HG03469 (cell line): Measurements from ENCODE around the gene XYLT1.
"Not testable (repeated sequence)": the region's sequence is repeated elsewhere in the genome, so short reads cannot be mapped to it uniquely, and the experiment has no call there.

Experiments
- ATAC-seq: cut with Tn5 transposase; IDR thresholded peaks from one replicate; pipeline ENCODE4 v1.9.1; 2021; ENCODE audit warnings: mild to moderate bottlenecking, moderate library complexity, moderate number of reproducible peaks; ENCODE audit not compliant: unreplicated experiment

Gene XYLT1

DNA sequence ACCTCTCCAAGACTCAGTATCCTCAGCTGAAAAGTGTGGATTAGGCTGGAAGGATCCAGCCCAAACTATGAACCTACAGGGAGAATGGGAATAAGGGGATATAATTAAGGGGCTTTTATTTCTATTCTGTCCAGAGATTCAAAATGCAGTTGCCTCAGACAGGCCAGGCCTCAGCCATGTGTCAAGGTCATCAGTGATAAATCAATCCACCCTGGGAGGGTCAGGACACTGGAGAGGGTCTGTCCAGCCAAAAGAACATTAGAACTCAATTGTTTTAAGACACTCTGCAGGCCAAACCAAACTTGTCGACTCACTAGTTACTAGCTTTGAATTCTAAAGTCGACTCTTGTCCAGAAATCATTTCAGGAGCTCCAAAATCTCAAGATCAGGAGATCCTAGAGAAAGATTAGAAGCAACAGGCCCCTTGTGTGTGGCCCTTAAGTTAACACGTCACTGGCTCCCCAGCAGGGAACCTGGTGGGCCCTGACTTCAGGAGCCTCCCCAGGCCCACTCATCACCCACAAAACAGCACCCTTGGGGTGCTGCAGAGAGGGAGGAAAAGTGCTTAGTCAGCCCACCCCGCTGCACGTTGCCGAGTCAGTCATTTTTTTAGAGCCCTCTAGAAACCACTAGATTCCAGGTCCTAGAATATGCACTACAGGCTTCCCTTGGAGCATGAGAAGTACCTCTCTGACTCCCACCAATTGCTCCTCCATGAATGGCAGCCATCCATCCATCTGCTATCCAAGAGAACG is 156.8 kb downstream of the XYLT1 start:
- no peak for ATAC-seq

DNA sequence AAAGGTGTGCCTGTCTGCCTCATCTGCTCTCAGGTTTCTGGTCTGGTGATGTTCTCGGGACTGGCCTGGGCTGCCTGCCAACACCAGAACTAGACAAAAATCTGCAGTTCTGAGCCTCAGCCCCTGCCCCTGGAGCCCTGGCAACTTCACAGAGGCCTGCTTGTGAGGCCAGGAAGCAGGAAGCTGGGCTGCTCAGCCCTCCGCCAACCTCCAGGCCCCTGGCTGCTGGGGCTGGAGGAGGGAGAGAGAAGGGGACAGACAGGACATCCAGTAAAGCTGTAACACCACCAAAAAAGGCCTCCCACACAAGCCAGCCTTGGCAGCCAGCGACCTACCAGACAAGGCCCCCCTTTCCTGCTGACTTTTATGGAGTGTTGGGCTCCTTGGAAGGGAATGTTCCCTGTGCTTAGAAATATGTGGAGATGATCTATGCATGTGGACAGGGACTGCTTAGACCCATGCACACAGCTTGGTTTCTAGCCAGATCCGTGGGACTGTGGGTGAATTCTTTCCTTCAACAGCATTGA is 157.6 kb downstream of the XYLT1 start:
- ATAC-seq = no peak

DNA sequence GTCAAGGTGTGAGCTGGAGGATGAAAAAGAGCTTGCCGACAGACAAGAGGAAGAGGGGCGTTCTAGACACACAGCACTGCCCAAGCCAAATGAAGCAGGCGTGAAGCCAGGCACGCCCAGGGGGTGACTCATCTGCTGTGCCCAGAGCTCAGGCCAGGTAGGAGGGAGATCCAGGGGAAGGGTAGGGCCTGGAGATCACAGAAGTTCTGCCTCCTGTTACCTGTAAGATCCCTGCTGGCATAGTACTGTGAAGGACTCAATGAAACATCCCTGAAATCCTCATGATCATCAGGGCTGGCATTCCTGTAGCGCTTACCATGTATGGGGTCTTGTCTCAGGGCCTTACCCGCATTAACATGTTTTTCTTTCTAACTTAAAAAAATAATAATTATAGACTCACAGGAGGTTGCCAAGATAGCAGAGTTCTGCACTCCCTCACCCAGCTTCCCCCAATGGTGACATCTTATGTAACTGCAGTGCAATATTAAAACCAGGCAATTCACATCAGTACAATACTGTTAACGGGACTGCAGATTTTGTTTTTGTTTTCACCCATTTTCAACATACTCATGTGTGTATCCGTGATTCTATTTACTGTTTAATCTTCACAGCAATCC is 158.6 kb downstream of the XYLT1 start:
- no peak for ATAC-seq

DNA sequence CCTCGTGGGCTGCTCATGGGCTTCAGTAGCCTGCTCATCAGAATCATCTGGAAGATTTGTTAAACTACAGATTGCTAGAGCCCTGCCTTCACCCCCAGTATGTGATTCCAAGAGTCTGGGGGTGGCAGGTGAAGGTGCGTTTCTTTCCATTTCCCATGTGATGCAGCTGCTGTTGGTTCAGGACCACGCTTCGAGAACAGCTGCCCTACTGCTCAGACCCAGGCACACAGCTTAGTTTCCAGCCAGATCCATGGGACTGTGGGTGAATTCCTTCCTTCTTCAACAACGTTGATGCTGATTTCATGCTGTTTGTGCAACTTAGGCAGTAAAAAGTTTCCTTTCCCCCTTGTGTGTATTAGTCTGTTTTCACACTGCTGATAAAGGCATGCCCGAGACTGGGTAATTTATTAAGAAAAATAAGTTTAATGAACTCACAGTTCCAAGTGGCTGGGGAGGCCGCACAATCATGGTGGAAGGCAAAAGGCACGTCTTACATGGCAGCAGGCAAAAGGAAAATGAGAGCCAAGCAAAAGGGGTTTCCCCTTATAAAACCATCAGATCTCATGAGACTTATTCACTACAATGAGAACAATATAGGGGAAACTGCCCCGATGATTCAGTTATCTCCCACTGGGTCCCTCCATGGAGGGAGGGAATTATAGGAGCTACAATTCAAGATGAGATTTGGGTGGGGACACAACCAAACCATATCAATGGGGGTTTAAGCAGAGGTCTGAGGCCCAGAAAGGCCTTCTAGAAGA is 159.2 kb downstream of the XYLT1 start:
- no peak for ATAC-seq

DNA sequence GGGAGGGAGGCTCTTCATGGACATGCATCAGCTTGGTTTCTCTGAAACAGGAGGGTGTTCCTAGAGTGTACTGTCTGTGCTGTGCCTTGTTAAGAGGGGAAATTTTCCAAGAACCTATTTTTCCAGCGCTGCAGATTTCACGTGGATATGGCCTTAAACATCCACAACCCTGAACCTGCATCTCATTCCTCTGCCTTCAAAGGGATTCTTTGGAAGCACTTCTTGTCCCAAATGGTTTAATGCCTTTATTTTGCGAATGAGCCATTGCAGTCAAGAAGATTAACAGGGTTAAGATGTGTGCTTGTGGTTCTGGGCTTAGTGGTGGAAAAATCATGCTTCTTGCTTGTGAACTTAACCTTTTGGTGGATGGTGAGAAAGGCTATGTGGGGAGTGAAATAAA is 161.2 kb downstream of the XYLT1 start:
- ATAC-seq = no peak

DNA sequence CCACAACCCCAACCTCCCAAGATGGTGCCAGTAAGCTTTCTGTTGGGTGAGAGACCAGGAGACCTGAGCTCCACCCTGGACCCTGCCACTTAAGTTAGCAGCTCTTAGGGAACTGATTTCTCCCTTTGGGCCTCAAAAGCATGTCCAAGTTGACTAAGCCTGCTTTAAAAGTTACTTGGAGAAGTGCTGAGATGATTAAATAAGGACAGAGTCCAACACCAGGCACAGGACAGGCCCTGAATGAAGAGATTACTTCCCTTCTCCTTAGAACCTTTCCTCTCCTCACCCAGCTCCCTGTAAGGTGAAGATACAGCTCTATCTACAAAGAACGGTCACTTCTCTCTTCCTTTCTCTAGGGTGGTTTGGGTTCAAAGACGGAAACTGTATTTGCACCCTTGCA is 162.6 kb downstream of the XYLT1 start:
- ATAC-seq = no peak

DNA sequence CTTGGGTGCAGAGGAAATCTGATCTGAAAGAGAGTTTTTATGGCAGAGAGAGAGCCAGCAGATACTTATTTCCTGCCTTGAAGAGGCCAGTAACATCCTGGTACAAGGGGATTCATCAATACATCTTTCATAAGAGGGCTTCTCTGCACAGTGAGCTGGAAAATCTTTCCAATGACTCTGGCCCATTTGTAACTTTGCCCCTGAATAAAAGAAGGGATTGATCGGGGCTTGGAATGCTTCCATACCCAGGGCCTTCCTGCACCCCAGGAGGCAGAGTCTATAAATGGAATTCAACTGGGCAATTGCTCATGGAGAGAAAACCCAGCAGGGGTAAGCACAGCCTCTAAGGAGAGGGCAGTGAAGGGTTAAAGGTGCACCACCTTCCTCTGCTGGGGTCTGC is 163.3 kb downstream of the XYLT1 start:
- no peak for ATAC-seq

DNA sequence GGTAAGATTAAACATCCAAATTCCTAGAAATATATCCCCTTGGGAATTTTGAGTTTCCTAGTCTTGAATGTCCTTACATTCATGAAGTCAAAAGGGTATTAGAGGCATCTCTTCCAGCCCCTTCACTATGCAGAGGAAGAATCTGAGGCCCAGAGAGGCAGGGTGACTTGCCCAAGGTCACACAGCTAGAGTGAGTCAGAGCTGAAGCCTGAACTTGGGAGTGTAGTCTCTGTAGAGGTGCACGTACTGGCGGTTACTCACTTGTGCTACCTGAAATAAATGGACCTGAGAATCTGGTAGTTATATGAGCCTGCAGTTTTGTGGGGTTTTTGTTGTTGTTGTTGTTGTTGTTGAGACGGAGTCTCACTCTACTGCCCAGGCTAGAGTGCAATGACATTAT is 164.0 kb downstream of the XYLT1 start:
- ATAC-seq = no peak

DNA sequence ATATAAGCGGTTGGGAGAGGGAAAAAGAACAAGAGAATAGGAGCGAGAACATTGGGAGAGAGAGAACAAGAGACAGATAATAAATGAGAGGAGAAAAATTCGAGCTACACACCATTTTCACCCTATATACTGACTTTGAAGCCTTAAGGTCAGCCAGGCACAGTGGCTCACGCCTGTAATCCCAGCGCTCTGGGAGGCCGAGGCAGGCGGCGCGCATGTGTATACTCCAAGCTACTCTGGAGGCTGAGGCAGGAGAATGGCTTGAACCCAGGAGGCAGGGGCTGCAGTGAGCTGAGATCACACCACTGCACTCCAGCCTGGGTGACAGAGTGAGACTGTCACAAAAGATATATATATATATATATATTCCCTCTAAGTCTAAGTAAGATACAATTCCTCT is 164.5 kb downstream of the XYLT1 start:
- not testable (repeated sequence) for ATAC-seq

DNA sequence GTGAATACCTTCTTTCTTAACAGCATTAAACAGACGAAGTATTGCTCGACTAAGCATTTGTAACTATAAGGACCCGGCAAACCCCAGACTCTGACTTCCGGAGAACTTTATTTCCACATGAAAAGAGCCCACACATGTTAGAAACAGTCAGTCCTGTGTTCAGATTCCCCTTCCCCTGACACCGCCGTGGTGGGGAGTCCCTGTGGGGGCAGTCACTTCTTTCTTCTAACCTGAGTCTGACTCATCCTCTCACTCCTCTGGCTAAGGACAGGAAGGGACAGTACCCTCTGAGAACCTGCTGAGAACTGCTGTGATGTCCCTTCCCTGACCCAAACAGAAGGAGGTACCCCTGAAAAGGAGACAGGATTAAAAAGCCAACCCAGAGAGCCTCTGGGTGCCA is 165.1 kb downstream of the XYLT1 start:
- no peak for ATAC-seq

DNA sequence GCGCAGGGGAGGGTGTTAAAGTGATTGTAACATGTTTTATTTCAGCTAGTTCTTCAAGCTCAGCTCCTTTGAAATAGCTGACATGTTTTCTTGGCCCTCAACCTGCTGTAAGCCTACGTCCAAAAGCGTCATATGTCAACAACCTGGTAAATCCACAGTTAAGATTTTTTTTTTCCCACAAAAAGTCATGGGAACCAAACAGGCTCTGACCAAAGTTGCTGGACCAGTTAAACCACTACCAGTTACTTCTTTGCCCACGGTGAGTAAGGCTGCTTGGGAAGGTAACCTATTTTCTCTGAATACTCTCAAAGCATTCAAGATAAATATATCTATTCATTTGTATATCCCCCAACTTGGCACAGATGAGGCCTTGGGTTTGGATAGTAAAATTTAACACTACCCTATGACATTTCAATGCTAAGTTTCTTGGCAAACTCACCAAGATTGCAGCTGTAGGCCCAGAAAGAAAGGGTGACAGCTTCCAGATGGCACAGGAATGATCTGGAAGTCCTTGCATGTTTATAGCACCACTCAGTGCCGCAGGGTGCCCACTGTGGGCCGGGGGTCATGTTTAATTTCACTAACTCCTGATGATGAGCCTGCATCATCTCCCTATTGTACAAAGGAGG is 166.2 kb downstream of the XYLT1 start:
- ATAC-seq = no peak

DNA sequence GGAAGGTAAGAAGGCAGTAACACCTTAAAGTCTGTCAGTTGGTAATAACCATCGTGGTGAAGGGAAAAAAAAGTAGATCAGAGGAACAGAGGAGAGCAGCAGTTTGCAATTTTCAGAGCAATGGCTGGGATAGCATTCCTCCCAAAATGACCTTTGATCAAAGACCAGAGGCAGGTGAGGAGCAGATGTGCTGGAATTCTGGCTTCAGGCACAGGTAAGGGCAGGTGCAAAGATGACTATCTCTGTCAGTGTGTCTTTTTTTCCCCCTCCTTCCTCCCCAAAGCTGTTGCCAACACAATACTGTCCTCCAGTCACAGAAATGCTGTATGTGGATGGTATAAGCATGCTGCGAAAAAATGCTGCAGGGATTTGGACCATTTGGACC is 166.7 kb downstream of the XYLT1 start:
- ATAC-seq = no peak

DNA sequence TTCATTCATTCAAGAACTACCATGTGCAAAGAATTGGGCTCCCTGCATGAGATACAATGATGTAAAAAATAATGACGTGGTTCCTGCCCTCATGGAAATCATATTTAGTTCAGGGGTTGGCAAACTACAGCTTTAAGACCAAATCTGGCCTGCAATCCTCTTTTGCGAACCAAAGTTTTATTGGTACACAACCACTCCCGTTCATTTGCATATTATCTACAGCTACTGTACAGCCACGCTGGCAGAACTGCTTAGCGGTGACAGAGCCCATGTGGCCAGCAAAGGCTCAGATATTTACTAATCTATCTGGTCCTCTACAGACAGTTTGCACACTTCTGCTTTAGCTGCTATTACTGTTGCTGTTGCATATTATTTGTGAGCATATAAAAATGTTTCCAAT is 167.7 kb downstream of the XYLT1 start:
- ATAC-seq = no peak

DNA sequence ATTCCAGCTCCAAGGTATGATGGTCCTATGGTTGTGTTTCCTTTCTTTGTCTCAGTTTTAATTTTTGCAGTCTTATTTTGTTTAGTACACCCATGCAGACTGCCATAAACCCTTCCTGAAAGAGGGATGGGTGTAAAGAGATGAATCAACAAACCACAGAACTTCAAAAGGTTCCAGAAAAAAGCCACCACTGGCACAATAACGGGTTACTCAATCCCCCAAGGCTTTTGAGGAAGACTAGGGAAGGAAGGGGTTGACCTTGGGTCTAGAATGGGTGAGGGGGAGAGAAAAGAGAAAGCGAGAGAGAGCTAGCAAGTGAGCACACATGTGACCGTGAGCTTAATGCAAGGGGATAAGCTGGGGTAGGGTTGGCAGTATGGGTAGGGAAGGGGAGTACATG is 168.1 kb downstream of the XYLT1 start:
- ATAC-seq = no peak

DNA sequence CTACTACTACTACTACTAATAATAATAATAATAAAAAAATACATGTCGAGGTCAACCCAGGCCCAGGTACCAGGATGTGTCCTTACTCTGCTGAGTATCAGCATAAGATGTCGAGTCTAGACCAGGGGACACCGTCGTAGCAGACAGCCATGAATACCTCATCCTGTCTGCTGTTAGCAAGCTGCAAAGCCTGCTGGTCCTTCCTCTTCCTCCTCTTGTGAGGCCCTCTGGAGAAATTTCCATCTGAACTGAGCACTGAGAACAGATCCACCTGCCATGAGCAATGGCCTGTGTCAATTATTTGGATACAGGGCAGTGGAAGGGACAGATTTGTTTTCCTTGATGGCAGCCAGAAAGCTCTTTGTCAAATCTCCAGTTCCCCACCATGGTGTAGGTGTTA is 168.5 kb downstream of the XYLT1 start:
- ATAC-seq = no peak

DNA sequence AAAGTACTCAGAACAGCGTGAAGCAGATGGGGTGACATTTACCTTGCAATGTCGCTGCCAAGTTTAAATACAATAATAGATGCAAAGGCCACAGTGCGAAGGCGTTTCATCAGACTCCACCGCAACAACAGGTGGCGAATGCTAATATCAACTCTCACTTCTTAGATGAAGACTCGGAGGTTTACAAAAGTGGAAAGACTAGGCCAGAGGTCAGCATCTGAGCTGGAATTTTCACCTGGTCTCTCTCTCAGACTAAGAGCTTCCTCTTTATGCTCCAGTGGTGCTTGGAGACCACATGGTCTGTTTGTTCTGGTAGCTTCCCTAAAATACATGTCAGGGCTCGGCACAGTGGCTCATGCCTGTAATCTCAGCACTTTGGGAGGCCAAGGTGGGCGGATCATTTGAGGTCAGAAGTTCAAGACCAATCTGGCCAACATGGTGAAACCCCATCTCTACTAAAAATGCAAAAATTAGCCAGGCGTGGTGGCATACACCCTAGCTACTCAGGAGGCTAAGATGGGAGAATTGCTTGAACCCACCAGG is 169.1 kb downstream of the XYLT1 start:
- peak; percentile 91 for ATAC-seq

DNA sequence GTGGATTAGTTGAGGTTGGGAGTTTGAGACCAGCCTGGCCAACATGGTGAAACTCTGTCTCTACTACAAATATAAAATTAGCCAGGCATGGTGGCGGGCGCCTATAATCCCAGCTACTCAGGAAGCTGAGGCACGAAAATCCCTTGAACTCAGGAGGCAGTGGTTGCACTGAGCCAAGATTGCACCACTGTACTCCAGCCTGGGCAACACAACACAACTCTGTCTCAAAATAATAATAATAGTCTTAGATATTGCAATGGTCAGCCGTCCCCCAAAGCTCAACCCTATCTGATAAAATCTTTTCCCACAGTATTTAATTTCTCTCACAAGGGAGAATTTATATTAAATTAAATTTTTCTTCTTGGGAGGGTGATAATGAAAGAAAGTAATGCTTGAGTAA is 169.6 kb downstream of the XYLT1 start:
- no peak for ATAC-seq

DNA sequence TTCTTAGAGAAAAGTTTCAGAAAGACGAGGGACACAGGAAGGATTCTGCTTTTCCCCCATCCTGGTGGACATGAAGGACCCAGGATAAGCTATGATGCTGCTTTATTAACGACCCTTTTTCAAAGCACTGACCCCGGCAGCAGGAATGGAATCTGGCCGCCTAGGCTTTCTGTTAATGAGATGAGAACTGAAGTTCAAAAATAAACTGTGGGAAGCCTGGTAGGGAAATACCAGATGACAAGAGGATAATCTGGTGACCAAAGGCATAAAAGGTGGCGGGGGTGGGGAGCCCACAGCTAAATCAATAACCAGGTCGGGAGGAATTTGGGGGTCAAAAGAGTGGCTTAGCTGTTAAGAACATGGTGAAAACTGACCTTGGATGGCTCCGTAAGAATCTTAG is 171.0 kb downstream of the XYLT1 start:
- ATAC-seq = no peak

DNA sequence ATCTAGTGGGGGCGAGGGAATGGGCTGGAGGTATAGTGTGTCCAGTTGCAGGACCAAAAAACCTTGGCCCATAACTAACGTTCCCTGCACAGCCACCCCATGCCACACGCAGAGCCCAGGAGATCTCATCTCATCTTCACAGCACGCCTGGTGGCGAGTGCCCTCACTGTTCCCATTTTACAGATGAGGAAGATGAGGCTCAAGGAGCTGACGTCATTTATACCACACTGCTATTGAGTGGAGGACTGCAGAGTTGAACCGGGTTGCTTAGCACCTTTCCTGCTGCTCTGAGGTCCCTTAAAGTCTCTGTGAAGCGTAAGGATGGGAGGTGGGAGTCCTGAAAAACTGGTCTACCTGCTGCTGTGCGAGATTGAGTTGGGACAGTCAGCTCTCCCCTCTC is 172.5 kb downstream of the XYLT1 start:
- ATAC-seq = no peak

DNA sequence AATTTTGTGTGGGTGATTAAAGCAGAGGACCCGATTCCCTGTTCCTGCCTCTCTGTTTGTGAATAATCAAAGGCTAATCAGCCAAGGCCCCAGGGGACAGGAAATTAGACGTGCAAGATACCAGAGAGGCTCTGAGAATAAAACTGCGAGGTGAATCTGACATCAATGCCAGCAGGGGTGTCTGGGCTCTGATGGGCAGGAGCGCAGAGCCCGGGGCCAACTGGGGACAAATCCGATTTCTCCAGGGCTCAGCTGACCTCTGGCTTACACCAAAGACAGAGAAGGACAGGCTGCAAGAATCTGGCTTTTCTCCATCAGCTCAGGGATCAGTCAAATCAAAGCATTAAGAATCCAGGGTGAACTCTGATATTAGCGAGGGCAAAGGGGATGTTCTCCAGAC is 174.3 kb downstream of the XYLT1 start:
- ATAC-seq = no peak

DNA sequence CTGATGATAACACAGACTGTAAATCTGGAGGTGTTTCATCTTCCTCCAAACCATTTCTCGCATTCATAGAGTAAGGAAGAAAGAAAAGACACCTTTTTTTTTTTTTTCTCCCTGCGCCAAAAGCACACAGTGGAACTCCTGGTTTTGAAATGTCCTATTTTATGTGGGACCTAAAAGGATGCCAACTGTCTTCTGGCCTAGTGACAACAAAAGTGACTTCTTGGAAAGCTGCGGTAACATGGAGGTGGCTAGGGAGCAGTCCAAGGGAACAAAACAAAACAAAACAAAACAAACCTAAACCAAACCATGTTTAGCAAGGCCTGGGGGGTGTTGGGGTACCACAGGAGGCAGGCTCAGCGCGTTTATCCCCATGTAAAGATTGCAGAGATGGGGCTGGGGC is 174.8 kb downstream of the XYLT1 start:
- no peak for ATAC-seq
